ENCODE measurements around the gene SYNE1.

SYNE1 gene

GRCh38 chr6:152379423-152379822, 257.7 kb downstream of the SYNE1 start:
- DNase-seq (ENCODE audit: low read depth in 1 of 2, low spot score in 1 of 2): no peak

DNA sequence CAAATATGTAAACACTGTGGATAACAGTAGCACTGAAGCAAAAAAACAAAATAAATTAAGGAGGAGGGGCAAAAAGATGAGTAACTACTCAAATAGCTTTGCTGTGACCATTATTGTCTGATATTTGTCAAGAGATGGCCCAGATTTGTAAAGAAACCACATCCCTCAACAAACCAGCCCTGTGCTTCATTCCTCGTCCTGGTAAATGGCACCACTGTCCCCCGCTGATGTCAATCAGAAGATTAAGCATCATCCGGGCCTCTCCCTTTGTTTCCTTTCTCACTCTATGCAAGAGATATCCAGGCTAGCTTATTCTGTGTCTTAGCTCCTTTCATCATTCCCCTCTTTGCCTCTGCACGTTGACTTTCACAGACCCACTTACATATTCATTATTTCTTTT, 259.0 kb downstream of the SYNE1 start:
- no peak for DNase-seq (ENCODE audit: low read depth in 1 of 2, low spot score in 1 of 2)

GRCh38 chr6:152375197-152375596, 262.0 kb downstream of the SYNE1 start:
- no peak for DNase-seq (ENCODE audit: low read depth in 1 of 2, low spot score in 1 of 2)

GRCh38 chr6:152372945-152373344, 264.2 kb downstream of the SYNE1 start:
- no peak for DNase-seq (ENCODE audit: low read depth in 1 of 2, low spot score in 1 of 2)

- no peak for DNase-seq (ENCODE audit: low read depth in 1 of 2, low spot score in 1 of 2)
These were observed 265.4 kb downstream of the SYNE1 start for GRCh38 chr6:152371775-152372174.

DNA sequence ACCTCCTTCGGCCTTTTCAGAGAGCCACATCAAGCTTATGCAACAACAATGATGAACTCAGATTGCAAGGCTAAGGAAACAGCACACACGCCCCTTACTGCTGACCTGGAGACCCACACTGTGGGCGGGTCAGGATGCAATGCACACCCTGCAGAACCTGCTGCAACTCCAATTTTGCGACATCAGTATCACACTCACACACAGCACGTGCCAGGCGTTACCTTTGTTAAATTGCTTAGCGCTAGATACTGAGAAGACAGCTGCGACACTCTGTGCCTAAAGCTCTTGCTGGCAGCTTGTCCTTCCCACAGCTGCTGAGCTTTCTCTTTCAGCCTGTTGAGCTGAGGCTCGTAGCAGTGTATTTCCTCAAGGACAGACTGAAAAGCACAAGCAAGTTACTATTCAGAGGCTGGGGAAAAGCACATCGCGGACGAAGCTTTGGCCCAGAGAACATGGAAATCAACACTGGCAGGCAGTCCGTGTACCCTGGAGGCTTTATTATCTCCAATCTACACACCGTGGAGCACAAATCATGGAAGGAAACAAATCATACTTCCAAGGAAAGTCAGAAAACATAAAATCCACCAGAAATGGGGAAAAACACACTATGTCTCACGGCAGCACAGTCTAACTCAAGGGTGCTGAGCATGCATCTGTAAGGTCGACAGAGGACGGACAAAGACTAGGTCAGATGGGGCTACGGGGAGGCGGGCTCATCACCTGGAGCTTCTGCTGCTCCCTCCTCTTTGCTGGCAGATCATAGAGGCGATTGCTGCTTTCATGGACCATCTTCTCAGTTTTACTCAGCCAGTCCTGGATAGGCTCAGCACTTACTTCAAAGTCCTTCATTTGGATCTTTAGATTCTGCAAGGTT, 268.2 kb downstream of the SYNE1 start:
- DNase-seq (ENCODE audit: low read depth in 1 of 2, low spot score in 1 of 2): no peak

DNA sequence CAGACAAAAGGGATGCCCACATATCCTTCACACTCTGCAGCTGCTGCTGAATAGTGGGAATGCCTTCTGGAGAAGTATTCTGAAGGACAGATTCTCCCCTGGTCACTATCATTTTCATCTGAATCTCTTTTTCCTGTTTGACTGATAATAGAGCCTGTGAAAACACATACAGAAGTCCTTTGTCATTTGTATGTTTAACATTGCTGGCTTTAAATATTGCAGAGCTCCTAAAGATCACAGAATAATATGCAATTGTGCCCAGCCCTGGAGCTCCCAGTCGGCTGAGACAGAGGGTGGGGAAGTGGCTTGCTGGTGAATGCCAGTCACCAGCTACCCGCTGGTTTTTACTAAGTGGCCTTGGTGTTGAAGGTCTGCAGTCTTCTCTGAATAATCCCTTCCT, 272.3 kb downstream of the SYNE1 start:
- DNase-seq (ENCODE audit: low read depth in 1 of 2, low spot score in 1 of 2): no peak

DNA sequence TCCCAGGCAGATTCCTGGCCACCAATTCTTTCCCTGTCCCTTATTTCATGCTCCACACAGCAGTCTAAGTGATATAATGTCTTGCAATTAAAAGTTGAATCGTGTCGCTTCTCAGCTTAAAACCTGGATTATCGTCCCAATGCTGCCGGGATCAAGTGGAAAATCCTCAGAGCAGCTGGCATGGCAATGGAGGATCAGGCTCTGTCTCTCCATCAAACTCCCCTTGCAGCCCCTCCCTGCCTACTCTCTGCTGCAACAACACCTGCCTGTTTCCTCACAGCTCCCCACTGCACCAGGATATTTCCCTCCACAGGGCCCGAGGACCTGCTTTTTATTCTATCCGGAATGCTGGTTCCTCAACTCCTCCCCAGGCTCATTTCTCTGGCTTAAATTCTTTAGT, 277.1 kb downstream of the SYNE1 start:
- no peak for DNase-seq (ENCODE audit: low read depth in 1 of 2, low spot score in 1 of 2)

DNA sequence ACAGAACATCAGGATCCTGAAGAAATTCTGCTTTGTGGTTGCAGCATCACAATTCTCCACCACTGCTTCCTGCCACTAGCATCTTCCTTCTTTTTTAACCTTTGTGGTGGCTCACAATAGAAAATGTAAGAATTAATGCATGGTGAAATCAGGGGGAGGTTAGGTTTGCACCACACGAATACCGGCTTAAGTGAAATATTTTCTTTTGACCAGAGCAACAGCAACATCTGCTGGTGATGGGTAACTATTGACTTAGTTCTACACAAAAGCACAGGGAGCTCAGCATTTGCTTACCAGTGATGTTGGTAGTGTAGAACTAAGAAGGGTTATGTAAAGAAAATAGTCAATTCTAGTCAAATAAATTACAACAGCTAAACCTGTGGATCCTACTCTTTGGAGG, 280.5 kb downstream of the SYNE1 start:
- no peak for DNase-seq (ENCODE audit: low read depth in 1 of 2, low spot score in 1 of 2)

- DNase-seq (ENCODE audit: low read depth in 1 of 2, low spot score in 1 of 2): no peak
These were observed 281.1 kb downstream of the SYNE1 start for GRCh38 chr6:152356016-152356415.

GRCh38 chr6:152355166-152355565, 282.0 kb downstream of the SYNE1 start:
- no peak for DNase-seq (ENCODE audit: low read depth in 1 of 2, low spot score in 1 of 2)

GRCh38 chr6:152353440-152353839, 283.7 kb downstream of the SYNE1 start:
- no peak for DNase-seq (ENCODE audit: low read depth in 1 of 2, low spot score in 1 of 2)

GRCh38 chr6:152351742-152352141, 285.4 kb downstream of the SYNE1 start:
- no peak for DNase-seq (ENCODE audit: low read depth in 1 of 2, low spot score in 1 of 2)

DNA sequence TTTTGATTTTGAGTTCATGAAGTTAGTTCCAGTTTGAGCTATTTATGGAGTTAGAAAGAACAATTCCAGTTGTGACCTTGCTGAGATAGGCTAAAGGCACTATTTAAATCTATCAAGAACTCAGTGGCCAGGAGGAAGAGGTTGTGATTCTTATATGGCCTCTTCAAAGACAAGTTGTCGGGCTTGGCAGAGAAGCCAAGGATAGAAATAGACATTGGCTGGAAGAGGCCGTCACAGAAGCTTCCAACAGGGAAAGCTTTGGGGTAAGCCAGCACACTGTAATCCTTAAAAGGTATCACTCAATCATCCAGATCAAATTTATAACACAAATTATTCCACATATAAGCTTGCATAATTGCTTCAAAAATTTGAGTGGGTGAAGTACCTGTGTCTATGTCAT, 286.1 kb downstream of the SYNE1 start:
- DNase-seq (ENCODE audit: low read depth in 1 of 2, low spot score in 1 of 2): no peak

- no peak for DNase-seq (ENCODE audit: low read depth in 1 of 2, low spot score in 1 of 2)
These were observed 289.0 kb downstream of the SYNE1 start for GRCh38 chr6:152348116-152348515.

DNA sequence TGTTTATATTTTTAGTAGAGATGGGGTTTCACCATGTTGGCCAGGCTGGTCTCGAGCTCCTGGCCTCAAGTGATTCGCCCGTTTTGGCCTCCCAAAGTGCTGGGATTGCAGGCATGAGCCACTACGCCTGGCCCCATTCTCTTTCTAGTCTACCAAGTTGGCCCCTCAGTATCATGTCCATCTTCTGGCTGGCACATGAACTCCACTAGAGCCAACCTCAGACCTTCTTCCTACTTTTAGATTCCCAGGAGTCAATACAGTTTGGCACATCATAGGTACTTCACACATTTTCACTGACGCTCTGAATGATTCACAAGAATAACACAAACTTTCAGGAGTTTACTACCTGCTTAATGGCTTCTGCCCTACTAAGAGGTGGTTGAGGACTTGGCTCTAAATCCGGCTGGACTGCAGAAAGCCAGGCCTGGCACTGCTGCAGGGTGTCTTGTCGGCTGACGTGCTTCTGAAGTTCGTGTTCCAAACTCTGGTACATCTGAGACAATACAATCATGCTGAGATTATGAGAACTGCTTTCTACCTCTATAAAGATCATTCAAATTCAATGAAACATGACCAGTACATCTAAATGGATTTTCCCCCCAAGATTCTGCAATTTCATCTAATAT, 293.3 kb downstream of the SYNE1 start:
- no peak for DNase-seq (ENCODE audit: low read depth in 1 of 2, low spot score in 1 of 2)

DNA sequence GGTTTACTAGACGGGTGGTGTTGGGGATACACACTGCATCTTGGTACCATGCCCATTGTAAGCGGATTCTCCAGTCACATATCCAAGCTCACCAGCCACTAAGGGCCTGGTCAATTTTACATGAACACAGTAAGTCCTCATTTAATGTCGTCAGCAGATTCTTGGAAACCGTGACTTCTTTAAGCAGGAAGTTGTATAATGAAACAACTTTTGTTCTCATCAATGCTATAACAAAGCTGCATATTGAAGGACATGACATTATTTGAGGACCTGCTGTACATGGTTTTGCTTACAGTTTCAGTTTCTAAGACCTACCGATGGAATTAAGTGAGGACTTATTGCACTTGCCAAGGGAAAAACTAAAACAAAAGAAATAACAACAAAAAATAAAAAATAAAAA, 295.6 kb downstream of the SYNE1 start:
- no peak for DNase-seq (ENCODE audit: low read depth in 1 of 2, low spot score in 1 of 2)

- DNase-seq (ENCODE audit: low read depth in 1 of 2, low spot score in 1 of 2): peak; percentile 23 to 48
These were observed 298.6 kb downstream of the SYNE1 start for GRCh38 chr6:152338335-152339125.

GRCh38 chr6:152334555-152334954, 302.6 kb downstream of the SYNE1 start:
- DNase-seq (ENCODE audit: low read depth in 1 of 2, low spot score in 1 of 2): no peak

DNA sequence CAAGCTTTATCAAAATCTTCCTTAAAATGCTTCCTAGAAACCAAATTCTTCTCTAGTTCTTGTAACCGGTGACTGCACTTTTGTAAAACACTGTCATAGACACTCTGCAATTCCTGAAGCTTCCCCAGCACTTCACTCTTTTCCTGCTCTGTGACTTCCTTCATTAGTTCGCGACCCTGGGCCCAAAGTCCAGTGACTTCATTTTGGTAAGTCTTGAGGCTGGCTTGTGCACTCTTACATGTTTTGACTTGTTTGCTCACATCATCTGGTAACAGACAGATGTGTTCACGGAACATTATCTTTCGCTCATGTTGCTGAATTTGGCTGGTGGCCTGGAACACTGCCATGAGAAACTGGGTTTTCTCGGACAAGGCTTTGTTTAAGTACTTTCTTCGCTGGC, 306.2 kb downstream of the SYNE1 start:
- DNase-seq (ENCODE audit: low read depth in 1 of 2, low spot score in 1 of 2): no peak

GRCh38 chr6:152329638-152330448, 307.3 kb downstream of the SYNE1 start:
- DNase-seq (ENCODE audit: low read depth in 1 of 2, low spot score in 1 of 2): no peak
